Activated naive CD4-positive, alpha-beta T cell treated with anti-CD3 and anti-CD28 coated beads, Interleukin-2, amount 50 U/mL, for 16 hours (primary cell): ENCODE results near the gene CALR3.
"Not testable (repeated sequence)": the region's sequence is repeated elsewhere in the genome, so short reads cannot be mapped to it uniquely, and the experiment has no call there.

Experiments
- DNase-seq: peaks from one replicate; pipeline ENCODE4 v3.0.0-alpha.2; 2020

Gene CALR3

GRCh38 chr19:16482745-16483144 lies 13.2 kb downstream of the CALR3 start:
- DNase-seq: no peak

DNA sequence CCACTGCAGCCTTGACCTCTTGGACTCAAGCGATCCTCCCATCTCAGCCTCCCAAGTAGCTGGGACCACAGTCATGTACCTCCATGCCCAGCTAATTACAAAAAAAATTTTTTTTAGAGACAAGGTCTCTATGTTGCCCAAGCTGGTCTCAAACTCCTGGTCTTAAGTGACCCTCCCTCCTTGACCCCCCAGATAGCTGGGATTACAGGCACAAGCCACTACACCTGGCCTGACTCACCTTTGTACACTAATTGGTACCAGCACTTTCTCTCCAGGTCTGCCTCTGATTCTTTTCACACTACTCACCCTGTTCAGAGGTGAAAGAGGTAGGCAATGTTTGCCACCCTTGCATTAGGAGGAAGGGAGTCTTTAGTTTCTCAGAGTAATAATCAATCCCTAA lies 18.7 kb downstream of the CALR3 start:
- no peak for DNase-seq

GRCh38 chr19:16476401-16476800 lies 19.6 kb downstream of the CALR3 start:
- DNase-seq: no peak

DNA sequence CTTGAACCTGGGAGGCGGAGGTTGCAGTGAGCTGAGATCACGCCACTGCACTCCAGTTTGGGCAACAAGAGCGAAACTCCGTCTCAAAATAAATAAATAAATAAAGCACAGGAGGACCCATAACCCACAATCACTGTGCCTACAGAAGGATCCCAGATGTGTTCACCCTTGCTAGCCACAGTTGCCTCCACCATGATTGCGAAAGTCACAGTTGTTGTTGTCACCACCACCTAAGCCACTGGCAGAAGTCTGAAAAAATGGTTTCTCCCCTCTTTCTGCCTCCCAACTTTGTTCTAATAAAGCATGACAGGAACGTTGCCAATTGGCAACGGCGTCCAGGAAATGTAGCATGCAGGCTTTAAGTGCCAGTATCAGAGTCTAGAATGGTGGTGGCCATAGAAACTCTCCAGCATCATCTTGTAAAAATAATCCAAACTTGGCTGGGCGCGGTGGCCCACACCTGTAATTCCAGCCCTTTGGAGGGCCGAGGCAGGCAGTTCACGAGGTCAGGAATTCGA lies 22.0 kb downstream of the CALR3 start:
- DNase-seq: no peak

- DNase-seq: no peak
Observed at GRCh38 chr19:16472992-16473391, 23.0 kb downstream of the CALR3 start.

- not testable (repeated sequence) for DNase-seq
Observed at GRCh38 chr19:16472559-16472899, 23.4 kb downstream of the CALR3 start.

- peak; percentile 27 for DNase-seq
Observed at GRCh38 chr19:16470911-16471811, 24.8 kb downstream of the CALR3 start.

- DNase-seq: no peak
Observed at GRCh38 chr19:16470541-16470910, 25.4 kb downstream of the CALR3 start.

DNA sequence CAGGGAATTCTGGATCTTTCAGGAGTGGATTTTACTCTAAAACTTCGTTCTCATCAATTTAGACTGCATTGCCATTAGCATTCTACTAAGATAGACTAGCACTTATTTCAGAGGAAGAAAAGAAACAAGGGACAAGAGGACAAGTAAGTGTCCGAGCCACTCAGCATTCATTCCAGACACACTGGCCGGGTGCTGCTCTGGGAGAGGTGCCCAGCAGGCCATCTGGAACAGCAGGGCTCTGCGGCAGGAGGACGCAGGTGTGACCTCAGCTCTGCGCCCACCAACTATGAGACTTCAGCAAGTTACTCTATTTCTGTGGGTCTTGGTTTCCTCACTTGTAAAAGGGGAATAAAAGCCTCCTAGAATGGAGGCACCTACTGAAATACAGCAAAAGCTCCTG lies 28.4 kb downstream of the CALR3 start:
- DNase-seq: no peak

GRCh38 chr19:16466802-16467427 lies 29.1 kb downstream of the CALR3 start:
- DNase-seq: not testable (repeated sequence)

DNA sequence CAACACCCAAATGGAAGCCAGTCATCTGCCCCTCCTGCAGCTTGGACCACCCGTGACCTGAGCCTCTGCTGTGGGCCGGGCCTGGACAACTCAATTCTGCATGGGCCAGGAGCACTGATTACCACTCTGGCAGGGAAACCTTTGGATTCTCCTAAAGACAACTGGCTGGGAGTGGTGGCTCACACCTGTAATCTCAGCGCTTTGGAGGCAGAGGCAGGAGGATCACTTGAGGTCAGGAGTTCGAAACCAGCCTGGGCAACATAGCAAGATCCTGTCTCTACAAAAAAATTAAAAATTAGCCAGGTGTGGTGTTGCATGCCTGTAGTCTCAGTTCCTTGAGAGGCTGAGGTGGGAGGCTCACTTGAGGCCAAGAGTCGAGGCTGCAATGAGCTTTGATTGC lies 30.7 kb downstream of the CALR3 start:
- no peak for DNase-seq

- DNase-seq: no peak
Observed at GRCh38 chr19:16463991-16464575, 31.9 kb downstream of the CALR3 start.

DNA sequence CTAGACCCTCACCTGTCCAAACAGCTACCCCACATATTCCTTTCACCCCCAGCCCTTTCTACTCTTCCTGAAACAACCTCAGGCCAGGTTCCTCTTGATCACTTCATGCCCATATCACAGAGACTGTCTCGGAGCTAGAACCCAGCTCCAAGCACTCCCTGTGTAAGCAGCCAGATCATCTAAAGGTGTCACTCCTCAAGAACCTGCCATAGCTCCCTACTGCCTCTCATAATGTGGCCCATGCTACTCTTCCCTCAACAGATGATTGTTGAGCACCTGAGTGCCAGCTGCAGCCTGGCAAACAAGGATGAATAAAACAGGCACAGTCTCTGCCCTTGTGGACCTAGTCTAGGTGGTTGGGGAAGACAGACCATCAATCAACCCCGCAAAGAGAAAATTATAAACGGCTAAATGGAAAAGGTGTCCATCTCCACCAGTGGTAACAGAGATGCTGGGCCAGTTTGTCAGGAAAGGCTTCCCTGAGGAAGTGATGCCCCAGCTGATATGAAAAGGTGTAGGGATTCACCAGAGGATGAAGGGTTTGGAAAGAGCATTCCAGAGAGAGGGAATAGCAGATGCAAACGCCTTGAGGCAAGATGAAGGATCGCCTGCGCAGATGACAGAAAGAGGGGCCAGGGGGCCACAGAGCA lies 32.5 kb downstream of the CALR3 start:
- no peak for DNase-seq

DNA sequence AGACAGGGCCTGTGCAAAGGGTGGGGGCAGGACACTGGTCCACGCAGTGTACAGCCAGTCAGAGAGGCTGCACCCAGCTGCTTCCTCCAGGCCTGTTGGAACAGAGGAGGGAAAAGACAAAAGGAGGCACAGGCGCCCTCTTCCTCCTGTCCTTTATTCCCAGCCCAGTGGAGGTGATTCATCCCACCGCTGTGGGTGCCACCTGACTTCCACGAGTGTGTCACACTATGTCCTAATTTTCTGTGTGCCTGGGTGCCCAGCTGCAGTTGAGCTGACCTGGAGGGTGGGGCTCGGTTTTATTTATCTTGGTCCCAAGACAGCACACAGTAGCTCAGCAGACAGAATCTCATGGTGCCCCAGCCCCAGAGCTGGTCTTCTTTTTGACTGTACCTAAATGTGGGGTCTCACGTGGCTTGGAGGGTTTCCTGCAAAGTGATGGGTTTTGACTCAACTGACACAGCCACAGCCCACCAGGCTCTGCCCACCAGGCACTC lies 33.2 kb downstream of the CALR3 start:
- DNase-seq: no peak

- no peak for DNase-seq
Observed at GRCh38 chr19:16461630-16462051, 34.3 kb downstream of the CALR3 start.

DNA sequence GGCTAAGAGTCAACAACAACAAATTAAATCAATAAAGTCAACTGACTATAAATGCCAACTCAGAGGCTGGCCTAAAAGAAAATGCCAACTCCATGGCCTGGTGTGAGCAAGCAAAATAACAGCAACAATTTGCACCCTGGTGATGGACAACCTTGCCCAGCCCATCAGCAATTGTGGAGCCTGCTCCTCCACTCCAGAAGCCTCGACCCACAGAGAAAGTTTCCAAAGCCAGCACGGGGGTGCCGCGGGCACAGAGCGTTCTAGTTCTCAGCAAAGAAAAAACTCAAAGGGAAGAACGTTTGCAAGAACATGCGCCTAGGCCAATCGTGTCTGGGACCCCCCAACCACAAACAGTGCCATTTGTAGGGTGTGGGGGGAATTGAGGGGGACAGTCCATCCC lies 35.5 kb downstream of the CALR3 start:
- no peak for DNase-seq

GRCh38 chr19:16459680-16460079 lies 36.3 kb downstream of the CALR3 start:
- no peak for DNase-seq

- no peak for DNase-seq
Observed at GRCh38 chr19:16458391-16459341, 37.3 kb downstream of the CALR3 start.

DNA sequence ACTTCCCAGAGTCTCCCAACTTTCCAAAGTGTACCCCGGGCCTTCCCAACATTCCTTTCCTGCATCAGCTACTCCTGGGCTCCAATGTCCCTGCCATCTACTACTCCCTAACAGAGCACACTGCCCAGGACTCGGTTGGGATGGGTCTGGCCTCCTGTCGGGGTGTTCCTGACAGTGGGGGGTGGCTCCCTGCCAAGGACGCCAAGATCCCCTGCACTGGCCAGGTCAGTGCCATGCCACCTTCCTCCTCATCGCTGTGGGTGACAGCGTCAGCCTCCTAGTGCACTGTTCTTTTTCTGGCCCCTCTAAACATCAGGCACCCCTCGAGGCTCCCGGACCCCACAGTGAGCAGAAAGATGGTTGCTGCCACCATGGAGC lies 38.0 kb downstream of the CALR3 start:
- no peak for DNase-seq

DNA sequence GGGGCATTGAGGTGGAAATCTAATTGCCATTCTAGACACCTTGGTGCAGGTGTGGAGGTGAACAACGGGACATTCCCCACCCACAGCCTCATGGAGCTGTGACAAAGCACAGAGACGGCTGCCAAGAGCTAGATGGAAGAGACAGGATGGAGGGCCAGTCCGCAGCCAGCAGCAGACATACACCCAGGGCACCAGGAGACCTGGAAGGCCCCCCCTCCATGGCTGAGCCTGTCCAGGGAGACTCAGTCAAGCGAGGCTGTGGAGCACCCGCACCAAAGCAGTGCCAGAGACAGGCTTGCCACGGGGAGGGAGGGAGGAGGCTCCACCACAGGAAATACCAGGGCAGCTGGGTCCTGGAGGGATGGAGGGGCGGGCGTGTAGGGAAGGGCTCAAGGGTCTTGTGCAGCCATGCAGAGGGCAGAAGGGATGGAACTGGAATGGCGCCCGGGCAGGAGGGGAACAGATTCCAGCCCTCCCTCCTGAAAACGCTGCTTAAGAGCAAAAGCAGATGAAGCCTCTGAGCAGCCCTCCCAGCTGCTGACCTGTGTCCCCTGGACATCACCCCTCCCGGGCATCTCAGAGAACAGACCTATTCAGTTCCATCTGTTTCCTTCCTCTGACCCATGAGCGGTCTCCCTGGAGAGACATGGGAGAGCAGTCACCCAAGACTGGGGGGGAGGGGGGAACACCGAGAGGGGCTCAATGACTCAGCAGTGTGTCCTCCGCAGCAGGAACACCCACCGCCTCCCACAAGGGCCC lies 38.6 kb downstream of the CALR3 start:
- DNase-seq: peak; percentile 22

DNA sequence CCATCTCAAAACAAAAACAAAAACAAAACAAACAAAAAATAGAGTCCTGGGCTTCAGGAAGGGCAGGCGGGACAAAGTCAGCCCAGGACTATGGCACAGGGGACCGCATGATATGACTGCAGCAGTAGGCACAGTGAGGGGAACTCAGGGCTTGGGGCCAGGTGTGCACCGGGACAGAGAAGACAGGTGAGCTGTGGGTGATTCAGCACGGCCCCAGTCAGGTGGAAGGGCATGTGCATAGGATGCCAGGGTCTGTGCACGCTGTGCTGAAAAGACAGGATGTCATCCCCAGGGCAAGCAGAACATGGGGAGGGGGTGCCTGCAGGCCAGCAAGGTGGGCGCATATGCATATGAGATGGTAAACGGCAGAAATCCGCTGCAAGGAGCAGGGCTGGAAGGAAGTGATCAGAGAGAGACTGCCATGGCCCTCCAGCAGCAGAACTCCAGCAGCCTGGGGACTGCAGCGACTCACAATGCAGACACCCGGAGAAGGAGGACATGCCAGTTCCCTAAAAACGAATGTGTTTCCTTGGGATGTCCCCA lies 39.2 kb downstream of the CALR3 start:
- DNase-seq: no peak
